ENCODE data around the gene MSL1. TPM values are rescaled to one million over a fixed set of nuclear protein-coding genes. Genes with fewer than 3 reads are reported as not detected.

Gene MSL1
- total and polyA plus RNA-seq, 9 of the 15 experiments (the other 6 are each of a cell fraction or from before 2014, with no cell fraction given): 13.8 to 120 (median 61.9) TPM

- no peak for TF ChIP-seq ZNF644 (tag; IDR thresholded peaks at IDR 0.05; ENCODE audit: low read depth)
- no peak for TF ChIP-seq ZNF407 (IDR thresholded peaks at IDR 0.05; ENCODE audit: low read depth)
- TF ChIP-seq, protein P1, sequence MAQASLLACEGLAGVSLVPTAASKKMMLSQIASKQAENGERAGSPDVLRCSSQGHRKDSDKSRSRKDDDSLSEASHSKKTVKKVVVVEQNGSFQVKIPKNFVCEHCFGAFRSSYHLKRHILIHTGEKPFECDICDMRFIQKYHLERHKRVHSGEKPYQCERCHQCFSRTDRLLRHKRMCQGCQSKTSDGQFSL (CRISPR knock-in tag; IDR thresholded peaks at IDR 0.05): 0 out of 2 replicates have a peak, but pooled peaks have one; percentile 76
- TF ChIP-seq, protein P1 (tag; IDR thresholded peaks at IDR 0.05): no peak
- no peak; the same call in 1 of the 2 replicates for TF ChIP-seq SMAD4 (CRISPR knock-in tag; conservative IDR thresholded peaks at IDR 0.05)
- no peak for TF ChIP-seq TRIM24 (IDR thresholded peaks at IDR 0.05)
- no peak for TF ChIP-seq ID3 (CRISPR knock-in tag; IDR thresholded peaks at IDR 0.05)
- no peak for TF ChIP-seq ID3 (tag; IDR thresholded peaks at IDR 0.05)
- peak; percentile 46; the same call in 1 of the 2 replicates for TF ChIP-seq NFRKB (IDR thresholded peaks at IDR 0.05; ENCODE audit: low read depth)
- 0 out of 2 replicates have a peak, but pooled peaks have one; percentile 31 for TF ChIP-seq BRD4 (IDR thresholded peaks at IDR 0.05)
- TF ChIP-seq ZNF384 (IDR thresholded peaks at IDR 0.05; ENCODE audit: low read depth, low read length): peak; percentile 48; the same call in 1 of the 2 replicates
- TF ChIP-seq MCM3 (IDR thresholded peaks at IDR 0.05): no peak
- TF ChIP-seq SAP30 (IDR thresholded peaks at IDR 0.05; ENCODE audit: borderline replicate concordance, insufficient read depth, low read depth, low read length, poor library complexity, severe bottlenecking): no peak
- TF ChIP-seq, protein P2, sequence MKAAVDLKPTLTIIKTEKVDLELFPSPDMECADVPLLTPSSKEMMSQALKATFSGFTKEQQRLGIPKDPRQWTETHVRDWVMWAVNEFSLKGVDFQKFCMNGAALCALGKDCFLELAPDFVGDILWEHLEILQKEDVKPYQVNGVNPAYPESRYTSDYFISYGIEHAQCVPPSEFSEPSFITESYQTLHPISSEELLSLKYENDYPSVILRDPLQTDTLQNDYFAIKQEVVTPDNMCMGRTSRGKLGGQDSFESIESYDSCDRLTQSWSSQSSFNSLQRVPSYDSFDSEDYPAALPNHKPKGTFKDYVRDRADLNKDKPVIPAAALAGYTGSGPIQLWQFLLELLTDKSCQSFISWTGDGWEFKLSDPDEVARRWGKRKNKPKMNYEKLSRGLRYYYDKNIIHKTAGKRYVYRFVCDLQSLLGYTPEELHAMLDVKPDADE (conservative IDR thresholded peaks at IDR 0.05; ENCODE audit: control insufficient read depth, low read depth, low read length): 0 out of 2 replicates have a peak, but pooled peaks have one; percentile 6
- TF ChIP-seq EP400 (IDR thresholded peaks at IDR 0.05): peak; percentile 39; the same call in 1 of the 2 replicates
- TF ChIP-seq RAD51 (IDR thresholded peaks at IDR 0.05; ENCODE audit: borderline replicate concordance, low read depth): no peak
Observed at GRCh38 chr17:40121181-40122135, at the start of gene MSL1 (continued).
